HS-27A (cell line): Measurements from ENCODE around the gene CNST.
"Not testable (repeated sequence)": the region's sequence is repeated elsewhere in the genome, so short reads cannot be mapped to it uniquely, and the experiment has no call there.

ENCODE experiments used
- DNase-seq: peaks from one replicate; pipeline ENCODE4 v3.0.0-alpha.2; 2012; ENCODE audit warnings: low read depth, missing footprints

Gene CNST

DNA sequence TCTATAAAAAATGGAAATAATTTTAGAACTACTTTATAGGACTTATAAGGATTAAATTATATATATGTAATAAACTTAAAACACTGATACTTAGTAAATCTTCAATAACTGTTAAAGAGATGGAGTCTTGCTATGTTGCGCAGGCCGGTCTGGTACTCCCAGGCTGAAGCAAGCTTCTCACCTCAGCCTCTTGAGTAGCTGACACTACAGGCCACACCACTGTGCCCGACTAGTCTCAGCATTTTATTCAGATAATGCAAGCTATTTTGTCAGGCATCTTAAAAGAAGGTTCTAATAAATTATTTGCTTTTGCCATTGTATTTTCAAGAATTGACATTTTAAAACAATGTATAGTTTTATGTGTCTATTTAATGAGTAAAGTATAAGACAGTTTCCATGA, 20.8 kb downstream of the CNST start:
- no peak for DNase-seq

DNA sequence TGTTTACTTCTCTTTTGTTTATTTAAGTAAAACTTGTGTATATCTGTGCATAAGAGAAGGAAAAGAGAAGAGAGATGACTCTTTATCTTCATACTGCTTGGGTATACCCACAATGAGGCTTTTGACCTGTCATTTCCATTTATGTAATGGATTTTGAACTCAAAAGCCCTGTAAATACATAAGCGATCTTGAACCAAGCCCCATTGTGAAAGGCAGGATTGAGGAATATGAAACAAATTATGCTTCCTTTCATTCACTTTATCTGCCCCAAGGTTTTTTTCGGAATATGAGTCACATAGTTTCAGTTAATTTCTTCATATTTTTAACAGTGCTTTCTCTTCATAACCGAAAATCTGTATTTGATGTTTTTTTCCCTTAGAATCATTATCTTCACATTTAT, 21.4 kb downstream of the CNST start:
- no peak for DNase-seq

DNA sequence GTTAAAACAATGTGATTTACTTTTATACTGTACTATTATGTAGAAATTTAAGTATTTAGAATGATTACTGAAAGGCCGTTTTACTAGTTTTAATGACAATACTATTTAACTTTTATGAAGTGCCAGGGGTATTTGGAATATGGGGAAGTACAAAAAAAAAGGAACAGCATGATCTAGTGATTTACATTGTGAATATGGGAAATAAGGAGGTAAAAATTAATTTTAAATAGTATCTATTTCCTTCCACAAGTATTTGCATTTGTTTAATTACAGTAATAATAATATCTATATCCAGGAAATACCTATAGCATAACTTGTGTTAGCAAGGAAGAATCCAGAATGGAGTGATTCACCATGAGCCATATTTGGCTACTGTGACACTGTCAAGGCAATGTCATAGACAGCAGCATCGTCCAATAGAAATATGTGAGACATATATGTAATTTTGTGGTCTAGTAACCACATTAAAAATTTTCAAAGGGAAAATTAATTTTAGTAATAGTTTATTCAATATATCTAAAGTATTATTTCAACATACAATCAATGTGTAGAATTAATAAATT, 22.0 kb downstream of the CNST start:
- DNase-seq = no peak

DNA sequence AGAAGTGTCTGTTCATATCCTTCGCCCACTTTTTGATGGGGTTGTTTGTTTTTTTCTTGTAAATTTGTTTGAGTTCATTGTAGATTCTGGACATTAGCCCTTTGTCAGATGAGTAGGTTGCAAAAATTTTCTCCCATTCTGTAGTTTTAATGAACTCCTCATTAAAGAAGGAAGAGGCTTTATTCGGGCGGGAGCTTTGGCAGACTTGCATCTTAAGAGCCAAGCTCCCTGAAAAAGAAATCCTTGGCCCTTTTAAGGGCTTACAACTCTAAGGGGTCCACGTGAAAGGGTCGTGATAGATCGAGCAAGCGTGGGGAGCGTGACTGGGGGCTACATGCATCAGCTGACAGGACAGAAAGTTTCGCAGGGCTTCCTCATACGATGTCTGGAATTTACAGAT, 23.7 kb downstream of the CNST start:
- DNase-seq = not testable (repeated sequence)

GRCh38 chr1:246591047-246591446, 24.8 kb downstream of the CNST start:
- DNase-seq = no peak

GRCh38 chr1:246591504-246591903, 25.2 kb downstream of the CNST start:
- no peak for DNase-seq

- DNase-seq = no peak
Observed at GRCh38 chr1:246591958-246592357, 25.7 kb downstream of the CNST start.

DNA sequence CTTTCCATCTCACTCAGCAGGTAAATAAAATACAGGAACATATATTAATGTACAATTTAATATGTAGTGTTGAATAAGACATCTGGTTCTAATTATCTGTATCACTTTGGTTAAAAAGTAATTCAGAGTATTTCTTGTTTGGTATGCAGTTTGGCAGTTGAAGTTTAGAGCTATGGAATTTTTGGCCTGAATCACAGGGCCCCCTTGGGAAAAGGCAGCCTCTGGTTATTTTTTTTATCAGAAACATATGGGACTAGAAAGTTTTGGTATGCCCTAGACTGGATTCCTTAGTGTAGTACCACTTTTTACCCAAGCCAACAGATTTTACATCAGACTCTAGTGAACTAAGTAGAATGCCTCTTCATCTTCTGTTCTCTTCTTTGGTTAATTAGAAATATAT, 26.4 kb downstream of the CNST start:
- peak; percentile 81 for DNase-seq

GRCh38 chr1:246595146-246595545, 28.9 kb downstream of the CNST start:
- no peak for DNase-seq

- DNase-seq = no peak
Observed at GRCh38 chr1:246597340-246597739, 31.1 kb downstream of the CNST start.

DNA sequence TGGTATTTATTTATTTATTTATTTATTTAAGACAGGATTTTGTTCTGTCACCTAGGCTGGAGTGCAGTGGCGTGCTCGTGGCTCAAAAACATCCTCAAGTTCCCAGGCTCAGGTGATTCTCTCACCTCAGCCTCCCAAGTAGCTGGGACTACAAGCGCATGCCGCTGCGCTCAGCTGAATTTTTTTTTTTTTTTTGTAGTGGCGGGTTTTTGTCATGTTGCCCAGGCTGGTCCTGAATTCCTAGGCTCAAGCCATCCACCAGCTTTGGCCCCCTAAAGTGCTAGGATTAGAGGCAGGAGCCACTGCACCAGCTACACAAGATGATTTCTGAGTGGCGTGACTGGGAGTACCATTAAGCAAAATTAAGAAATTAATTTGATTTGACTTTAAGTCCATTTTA, 31.7 kb downstream of the CNST start:
- no peak for DNase-seq

- no peak for DNase-seq
Observed at GRCh38 chr1:246599315-246599714, 33.1 kb downstream of the CNST start.

DNA sequence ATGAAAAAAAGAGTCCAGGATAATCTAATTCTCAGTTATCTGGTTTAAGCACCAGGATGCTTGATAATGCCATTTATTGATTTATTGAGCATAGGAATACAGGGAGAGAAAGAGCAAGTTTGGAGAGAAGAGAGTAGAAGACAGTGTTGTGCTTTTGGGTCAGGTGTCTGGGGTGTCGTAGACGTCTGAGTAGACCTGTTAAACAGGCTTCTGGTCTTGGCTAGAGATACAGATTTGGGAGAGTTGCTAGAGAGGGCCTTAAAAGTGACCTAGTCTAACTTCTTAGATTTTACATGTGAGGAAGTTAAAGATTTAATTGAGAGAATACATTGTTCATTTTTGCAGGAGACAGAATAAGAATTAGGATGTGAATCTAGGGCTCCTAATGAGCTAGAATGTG, 34.3 kb downstream of the CNST start:
- no peak for DNase-seq

DNA sequence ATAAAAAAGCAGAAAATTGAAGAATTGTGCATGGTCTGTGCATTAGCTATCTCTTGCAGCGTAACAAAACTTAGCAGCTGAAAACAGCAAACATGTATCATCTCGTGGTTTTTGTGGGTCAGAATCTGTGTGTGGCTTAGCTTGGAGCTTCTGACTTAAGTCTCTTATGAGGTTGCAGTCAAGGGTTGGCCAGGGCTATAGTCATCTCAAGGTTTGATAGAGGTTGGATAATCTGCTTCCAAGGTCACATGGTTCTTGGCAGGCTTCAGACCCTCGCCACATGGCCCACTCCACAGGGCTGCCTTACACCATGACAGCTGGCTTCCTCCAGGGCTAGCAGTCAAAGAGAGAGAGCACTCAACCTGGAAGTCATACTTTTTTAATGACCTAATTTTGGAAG, 35.9 kb downstream of the CNST start:
- DNase-seq = no peak

GRCh38 chr1:246605231-246605630, 39.0 kb downstream of the CNST start:
- DNase-seq = not testable (repeated sequence)

DNA sequence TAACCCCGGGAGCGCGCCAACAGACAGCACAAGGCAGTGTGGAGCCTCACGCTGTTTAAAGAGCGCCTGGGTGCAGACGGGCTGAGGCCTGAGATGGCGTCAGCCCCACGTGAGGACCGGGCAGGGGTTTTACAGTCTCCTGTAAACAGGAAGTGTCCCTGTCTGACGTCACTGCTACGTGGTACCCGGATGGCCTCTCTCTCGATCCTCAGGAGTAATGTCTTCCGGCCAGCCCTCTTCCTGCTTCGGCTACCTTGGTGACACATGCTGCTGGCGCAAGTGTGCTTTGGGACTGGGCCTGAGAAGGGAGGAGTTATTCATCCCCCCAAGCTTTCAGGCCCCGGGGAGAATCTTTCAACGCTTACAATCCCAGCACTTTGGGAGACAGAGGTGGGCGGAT, 41.2 kb downstream of the CNST start:
- no peak for DNase-seq

DNA sequence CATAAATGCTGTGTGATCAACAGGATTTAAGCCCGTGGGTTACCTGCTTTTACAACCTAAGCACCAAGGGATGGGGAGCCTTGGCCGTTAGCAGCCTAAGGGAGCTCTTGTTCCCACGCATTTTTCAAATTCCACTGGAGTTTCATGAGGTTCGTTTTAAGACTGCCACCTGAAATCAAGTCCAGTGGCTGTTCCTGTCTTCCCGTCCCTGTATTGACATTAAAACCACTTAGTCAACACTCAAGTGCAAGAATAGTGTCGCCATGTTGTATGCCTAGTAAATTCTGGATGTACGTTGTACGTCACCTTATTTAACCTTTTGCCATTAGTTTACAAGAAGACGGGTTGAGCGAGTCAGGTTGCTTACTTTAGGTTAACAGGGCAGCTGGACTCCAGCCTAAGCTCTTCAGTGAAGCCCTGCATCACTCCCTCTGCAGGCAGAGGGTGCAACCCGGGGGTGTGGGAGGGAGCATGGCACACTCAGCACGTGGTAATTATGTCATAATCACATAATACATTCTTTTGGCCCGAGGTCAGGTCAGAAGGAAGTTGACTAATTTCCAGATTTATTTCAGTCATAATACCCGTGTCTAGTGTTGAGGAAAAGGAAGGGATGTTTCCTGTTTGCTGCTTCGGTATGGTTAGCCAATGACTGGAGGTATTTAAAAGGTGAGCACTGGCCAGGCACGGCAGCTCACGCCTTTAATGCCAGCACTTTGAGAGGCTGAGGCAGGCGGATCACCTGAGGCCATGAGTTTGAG, 42.5 kb downstream of the CNST start:
- DNase-seq = peak; percentile 86

GRCh38 chr1:246609632-246610031, 43.4 kb downstream of the CNST start:
- DNase-seq = no peak

DNA sequence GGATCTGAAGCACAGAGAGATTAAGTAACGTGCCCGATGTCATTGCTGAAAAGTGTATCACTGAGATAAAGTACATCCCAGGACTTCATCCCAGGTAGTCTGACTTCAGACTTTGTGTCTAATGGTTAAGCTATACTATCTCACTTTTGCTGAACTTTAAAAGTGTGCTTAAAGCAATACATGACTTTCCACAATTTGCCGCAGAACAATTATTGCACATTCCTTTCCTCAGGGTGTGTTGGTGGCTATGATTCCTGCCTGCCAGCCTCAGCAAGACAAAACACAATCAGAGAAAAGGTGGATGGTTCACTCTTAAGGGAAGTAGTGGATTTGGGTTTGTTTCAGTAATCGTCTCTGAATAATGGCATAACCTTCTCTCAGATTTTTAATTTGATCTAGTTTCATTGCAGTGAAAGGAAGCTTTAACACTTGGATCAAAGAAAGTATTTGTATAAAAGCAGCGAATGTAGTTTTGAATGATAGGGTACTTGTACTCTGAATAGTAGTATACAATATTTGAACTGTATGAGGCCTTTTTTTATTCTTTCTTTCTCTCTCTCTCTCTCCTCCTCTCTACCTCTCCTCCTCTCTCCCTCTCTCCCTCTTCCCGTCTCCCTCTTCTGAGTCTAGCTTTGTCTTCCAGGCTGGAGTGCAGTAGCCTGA, 47.0 kb downstream of the CNST start:
- DNase-seq = no peak

GRCh38 chr1:246617156-246617555, 50.9 kb downstream of the CNST start:
- no peak for DNase-seq

- DNase-seq = no peak
Observed at GRCh38 chr1:246617768-246618167, 51.5 kb downstream of the CNST start.

DNA sequence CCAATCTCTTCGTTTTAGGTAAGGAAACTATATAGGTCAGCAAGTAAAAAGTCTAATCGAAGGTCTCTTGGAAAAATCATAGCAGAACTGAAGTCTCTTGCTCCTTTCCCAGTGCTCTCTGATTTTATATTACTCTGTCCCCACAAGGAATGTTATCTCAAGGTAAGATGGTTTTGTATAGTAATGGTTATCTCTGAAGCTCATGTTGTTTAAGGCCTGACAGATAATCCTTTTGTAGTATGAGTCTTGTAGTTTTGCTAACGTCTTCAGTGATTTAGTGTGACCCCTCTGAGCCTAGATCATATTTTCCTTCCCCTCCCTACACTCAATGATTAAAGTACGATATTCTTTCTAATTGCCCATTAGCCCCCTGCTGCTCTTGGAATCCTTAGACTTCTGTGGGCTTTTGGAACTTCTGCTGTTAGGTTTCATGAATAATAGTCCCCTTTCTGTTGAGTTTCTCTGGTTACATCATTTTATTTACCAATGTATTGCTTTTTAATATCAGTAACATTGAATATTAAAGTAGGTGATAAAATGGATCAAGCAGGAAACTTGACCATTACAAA, 52.1 kb downstream of the CNST start:
- DNase-seq = no peak

DNA sequence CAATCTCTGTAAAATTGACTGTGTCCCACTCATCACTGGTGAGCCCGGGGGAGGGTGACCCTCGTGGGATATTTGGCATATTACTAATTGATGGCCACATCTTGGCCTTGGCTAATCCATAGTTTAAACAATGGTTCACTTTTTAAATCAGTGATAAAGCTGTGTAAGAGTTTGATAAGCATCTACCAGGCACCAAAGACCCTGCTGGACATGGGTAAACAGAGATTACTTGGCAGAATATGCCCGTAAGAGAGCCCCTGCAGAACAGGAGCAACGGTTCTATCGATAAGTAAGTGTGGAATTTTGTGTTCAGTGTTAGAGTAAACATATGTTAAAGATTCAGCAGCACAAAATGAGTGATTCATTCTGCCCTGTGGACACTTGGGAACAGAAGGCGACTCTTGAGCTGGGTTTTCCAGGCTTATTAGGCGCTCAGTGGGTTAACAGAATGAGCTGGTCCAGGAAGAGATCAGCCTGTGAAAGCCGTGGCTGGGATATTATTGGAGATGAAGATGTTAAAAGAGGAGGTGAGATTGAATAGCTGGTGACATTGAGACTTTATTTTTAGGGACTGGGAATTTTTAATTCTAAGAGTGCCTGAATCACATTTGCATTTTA, 55.9 kb downstream of the CNST start:
- DNase-seq = no peak
